MM.1S (cell line): ENCODE results near the gene ASPRV1.

Experiments used
- DNase-seq: peaks from one replicate; pipeline ENCODE4 v3.0.0-alpha.2; 2015
- H2AFZ ChIP-seq: fragments of 300-600 bp; sonication (generic); 2 replicates; pipeline ENCODE4 v1.6.0; 2016; ENCODE audit warnings: antibody characterized with exemption, low read length
- H3F3A ChIP-seq: fragments of 300-600 bp; sonication (generic); 2 replicates; pipeline ENCODE4 v1.6.1; 2016; ENCODE audit warnings: mild to moderate bottlenecking, antibody characterized with exemption, low read length, moderate library complexity, mixed read lengths; ENCODE audit not compliant: insufficient read depth
- H3K27ac ChIP-seq: fragments of 300-600 bp; sonication (generic); 2 replicates; pipeline ENCODE4 v1.5.1; 2016; ENCODE audit warnings: mild to moderate bottlenecking, low read length
- H3K27me3 ChIP-seq: fragments of 300-600 bp; sonication (generic); replicated peaks from 2 replicates; pipeline ENCODE4 v1.6.0; 2016; ENCODE audit warnings: low read length; ENCODE audit not compliant: insufficient read depth
- H3K36me3 ChIP-seq: fragments of 300-600 bp; sonication (generic); replicated peaks from 2 replicates; pipeline ENCODE4 v1.6.1; 2016; ENCODE audit warnings: mild to moderate bottlenecking, low read length, mixed read lengths; ENCODE audit not compliant: insufficient read depth
- H3K4me1 ChIP-seq: fragments of 300-600 bp; sonication (generic); 2 replicates; pipeline ENCODE4 v1.6.1; 2016; ENCODE audit warnings: low read length, mixed read lengths
- H3K4me2 ChIP-seq: fragments of 300-600 bp; sonication (generic); 2 replicates; pipeline ENCODE4 v1.6.0; 2016; ENCODE audit warnings: low read depth, low read length
- H3K4me3 ChIP-seq: fragments of 300-600 bp; sonication (generic); 2 replicates; pipeline ENCODE4 v1.5.1; 2016; ENCODE audit warnings: low read length, mixed read lengths
- H3K79me2 ChIP-seq: fragments of 300-600 bp; sonication (generic); 2 replicates; pipeline ENCODE4 v1.6.1; 2016; ENCODE audit warnings: mixed run types, low read length, mixed read lengths
- H3K9ac ChIP-seq: fragments of 300-600 bp; sonication (generic); 2 replicates; pipeline ENCODE4 v1.6.1; 2016; ENCODE audit warnings: low read length, mixed read lengths
- H3K9me2 ChIP-seq: fragments of 300-600 bp; sonication (generic); replicated peaks from 2 replicates; pipeline ENCODE4 v1.6.1; 2016; ENCODE audit warnings: mild to moderate bottlenecking, low read length, mixed read lengths; ENCODE audit not compliant: insufficient read depth
- H3K9me3 ChIP-seq: fragments of 300-600 bp; sonication (generic); replicated peaks from 2 replicates; pipeline ENCODE4 v1.6.1; 2016; ENCODE audit warnings: mild to moderate bottlenecking, low read length, mixed read lengths; ENCODE audit not compliant: insufficient read depth
- H4K20me1 ChIP-seq: fragments of 300-600 bp; sonication (generic); 2 replicates; pipeline ENCODE4 v1.6.1; 2016; ENCODE audit warnings: mild to moderate bottlenecking, low read length, moderate library complexity, mixed read lengths; ENCODE audit not compliant: insufficient read depth
- CTCF ChIP-seq: fragments of 300-600 bp; sonication (generic); IDR thresholded peaks from 2 replicates; pipeline ENCODE4 v1.5.1; 2016; ENCODE audit warnings: antibody characterized with exemption, low read length, mixed read lengths
- EZH2 ChIP-seq: fragments of 300-600 bp; sonication (generic); optimal IDR thresholded peaks from 2 replicates; pipeline ENCODE3; 2017; ENCODE audit warnings: low read depth, mild to moderate bottlenecking, antibody characterized with exemption, low read length, mixed read lengths
- EZH2phosphoT487 ChIP-seq: fragments of 300-600 bp; sonication (generic); IDR thresholded peaks from 2 replicates; pipeline ENCODE4 v1.6.1; 2018; ENCODE audit warnings: antibody characterized with exemption, low read length

ASPRV1 gene

DNA sequence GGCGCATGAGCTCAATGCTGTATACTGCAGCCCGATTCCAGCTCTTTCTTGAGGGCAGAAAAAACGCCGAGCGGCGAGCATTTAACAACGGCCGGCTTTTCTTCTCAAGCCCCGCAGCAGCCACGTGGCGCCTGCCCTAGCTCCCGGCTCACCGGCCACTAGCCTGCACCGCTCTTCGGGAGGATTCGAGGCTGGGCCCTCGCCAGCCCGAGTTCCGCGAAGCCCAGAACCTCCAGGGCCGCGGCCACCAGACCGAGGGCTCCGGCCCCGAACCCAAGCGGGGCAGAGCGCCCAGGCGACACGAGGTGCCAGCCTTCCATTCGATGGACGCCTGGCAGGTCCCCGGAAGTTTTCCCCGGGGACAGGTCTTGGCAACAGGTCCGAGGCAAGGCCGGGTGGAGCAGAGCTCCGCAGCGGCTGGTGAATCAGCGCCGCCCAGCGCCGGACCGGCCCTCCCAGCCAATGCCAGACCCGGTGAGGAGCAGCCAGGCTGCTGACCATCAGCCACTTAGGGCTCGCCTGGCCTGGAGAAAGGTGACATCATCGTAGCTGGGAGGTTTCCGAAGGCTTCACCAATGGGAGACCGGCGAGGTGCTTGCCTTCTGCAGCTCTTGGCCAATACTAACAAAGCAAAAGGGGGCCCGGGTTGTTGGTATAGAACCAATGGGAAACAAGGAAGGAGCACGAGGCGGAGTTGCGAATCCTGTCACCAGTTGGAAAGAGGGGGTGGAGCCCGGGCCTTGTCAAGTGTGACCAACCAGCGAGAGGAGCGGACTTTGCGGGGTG, 47.1 kb downstream of the ASPRV1 start:
- Histone ChIP-seq H2AFZ (peak overlapping the region; percentile 75), H4K20me1 (no peaks in the 10 kb centered on the region), H3K9me3 (no peaks in the 10 kb centered on the region), H3K79me2 (peaks cover 16% of the 10 kb centered on the region; the same call in 1 of the 2 replicates), H3K9me2 (no peaks in the 10 kb centered on the region), H3F3A (peaks cover 17% of the 10 kb centered on the region; the same call in 1 of the 2 replicates), H3K9ac (peak overlapping the region; percentile 91), H3K4me1 (peaks cover 12% of the 10 kb centered on the region; the same call in 1 of the 2 replicates), H3K27ac (peak overlapping the region; percentile 88), H3K27me3 (no peaks in the 10 kb centered on the region), H3K4me3 (peak overlapping the region; percentile 84), H3K4me2 (peak overlapping the region; percentile 84), H3K36me3 (no peaks in the 10 kb centered on the region)
- TF ChIP-seq EZH2phosphoT487 (no peak), CTCF (peak; percentile 20; the same call in 1 of the 2 replicates)
- DNase-seq, result peak; percentile 100

GRCh38 chr2:69911985-69912563, 49.4 kb downstream of the ASPRV1 start:
- DNase-seq, result peak; percentile 79
- no peak overlapping the region for H2AFZ ChIP-seq

More at GRCh38 chr2:69911985-69912563, 49.4 kb downstream of the ASPRV1 start:
- no peaks in the 10 kb centered on the region for H3K9me2 ChIP-seq
- H3K27ac ChIP-seq, result no peak overlapping the region
- H3K36me3 ChIP-seq, result no peaks in the 10 kb centered on the region; the same call in 1 of the 2 replicates
- H3K4me1 ChIP-seq, result peaks cover 12% of the 10 kb centered on the region; the same call in 1 of the 2 replicates
- H3K9ac ChIP-seq, result no peak overlapping the region
- H3K27me3 ChIP-seq, result no peaks in the 10 kb centered on the region
- H3K9me3 ChIP-seq, result no peaks in the 10 kb centered on the region
- no peak overlapping the region for H3K4me2 ChIP-seq
- H3K79me2 ChIP-seq, result peaks cover 14% of the 10 kb centered on the region; the same call in 1 of the 2 replicates
- peak; percentile 67 for TF ChIP-seq CTCF
- TF ChIP-seq EZH2, result no peak
- no peaks in the 10 kb centered on the region for H4K20me1 ChIP-seq
- no peak overlapping the region for H3K4me3 ChIP-seq
- peaks cover 17% of the 10 kb centered on the region; the same call in 1 of the 2 replicates for H3F3A ChIP-seq
